Epithelial cell of prostate (primary cell): ENCODE measurements around the gene KRT85.
A peak's percentile ranks its signal among the peaks of the same experiment; 100 is the strongest.

ENCODE experiments used
- DNase-seq: peaks from one replicate; pipeline ENCODE4 v3.0.0-alpha.2; 2011; ENCODE audit warnings: low read depth, low spot score
- H3K27ac ChIP-seq: fragments of 450-650 bp; 2 replicates; pipeline ENCODE4 v1.5.1; 2017; ENCODE audit warnings: mild to moderate bottlenecking

KRT85 gene

DNA sequence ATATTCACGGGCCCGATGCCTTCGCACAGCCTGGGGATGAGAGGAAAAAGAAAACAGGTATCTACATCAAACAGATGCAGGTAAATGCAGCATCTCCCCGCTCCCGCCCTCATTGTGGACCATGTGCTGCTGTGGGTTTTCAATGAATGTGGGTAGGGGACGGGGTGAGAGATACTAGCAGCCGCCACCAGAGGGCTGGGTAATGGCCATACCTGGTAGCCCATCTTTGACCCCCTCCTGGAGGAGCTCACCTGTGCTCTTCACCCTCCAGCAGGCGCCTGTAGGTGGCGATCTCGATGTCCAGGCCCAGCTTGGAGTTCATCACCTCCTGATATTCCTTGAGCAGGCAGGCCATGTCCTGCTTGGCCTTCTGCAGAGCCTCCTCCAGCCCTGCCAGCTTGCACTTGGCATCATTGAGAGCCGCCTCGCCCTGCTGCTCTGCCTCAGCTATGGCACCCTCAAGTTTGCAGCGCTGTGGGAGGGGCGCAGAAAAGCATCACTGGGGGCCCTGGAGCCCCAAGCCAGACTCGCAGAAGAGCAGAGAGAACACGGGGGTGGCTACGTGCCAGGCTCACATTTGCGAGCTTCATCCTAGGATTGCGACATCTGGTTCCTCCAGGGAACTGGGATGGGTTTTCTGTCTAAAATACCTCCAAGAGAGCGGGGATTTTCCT is 28.6 kb upstream of the KRT85 start:
- no peak overlapping the region for H3K27ac ChIP-seq
- no peak for DNase-seq

DNA sequence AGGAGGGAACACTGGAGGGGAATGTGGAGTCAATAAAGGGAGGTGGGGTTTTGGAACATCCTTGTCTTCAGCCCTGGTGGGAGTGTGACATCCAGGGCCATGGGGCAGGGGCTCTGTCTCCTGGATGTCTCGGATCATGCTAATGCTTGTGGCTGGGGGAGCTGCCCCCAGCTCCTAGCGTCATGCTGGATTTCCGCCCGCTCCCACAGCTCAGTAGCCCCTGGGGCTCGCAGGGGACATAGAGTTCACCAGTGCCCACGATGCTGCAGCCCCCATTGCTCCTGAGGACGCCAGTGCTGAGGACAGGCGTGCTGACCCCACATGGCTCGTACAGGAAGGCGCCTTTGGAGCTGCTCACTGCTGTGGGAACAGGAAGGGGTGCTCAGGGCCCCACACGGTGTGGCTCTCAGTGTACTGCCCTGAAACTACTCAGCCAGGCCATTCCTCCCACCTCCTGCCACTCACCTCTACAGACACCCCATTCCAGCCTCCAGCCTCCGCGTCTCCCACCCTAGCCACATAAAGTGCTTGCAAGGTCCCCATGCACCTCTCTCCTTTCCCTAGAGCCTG is 27.6 kb upstream of the KRT85 start:
- DNase-seq, result no peak
- H3K27ac ChIP-seq, result no peak overlapping the region

GRCh38 chr12:52392465-52393007 is 25.3 kb upstream of the KRT85 start:
- peak overlapping the region; percentile 56 for H3K27ac ChIP-seq
- DNase-seq, result no peak

GRCh38 chr12:52391618-52392002 is 24.3 kb upstream of the KRT85 start:
- peak overlapping the region; percentile 56 for H3K27ac ChIP-seq
- DNase-seq, result no peak

DNA sequence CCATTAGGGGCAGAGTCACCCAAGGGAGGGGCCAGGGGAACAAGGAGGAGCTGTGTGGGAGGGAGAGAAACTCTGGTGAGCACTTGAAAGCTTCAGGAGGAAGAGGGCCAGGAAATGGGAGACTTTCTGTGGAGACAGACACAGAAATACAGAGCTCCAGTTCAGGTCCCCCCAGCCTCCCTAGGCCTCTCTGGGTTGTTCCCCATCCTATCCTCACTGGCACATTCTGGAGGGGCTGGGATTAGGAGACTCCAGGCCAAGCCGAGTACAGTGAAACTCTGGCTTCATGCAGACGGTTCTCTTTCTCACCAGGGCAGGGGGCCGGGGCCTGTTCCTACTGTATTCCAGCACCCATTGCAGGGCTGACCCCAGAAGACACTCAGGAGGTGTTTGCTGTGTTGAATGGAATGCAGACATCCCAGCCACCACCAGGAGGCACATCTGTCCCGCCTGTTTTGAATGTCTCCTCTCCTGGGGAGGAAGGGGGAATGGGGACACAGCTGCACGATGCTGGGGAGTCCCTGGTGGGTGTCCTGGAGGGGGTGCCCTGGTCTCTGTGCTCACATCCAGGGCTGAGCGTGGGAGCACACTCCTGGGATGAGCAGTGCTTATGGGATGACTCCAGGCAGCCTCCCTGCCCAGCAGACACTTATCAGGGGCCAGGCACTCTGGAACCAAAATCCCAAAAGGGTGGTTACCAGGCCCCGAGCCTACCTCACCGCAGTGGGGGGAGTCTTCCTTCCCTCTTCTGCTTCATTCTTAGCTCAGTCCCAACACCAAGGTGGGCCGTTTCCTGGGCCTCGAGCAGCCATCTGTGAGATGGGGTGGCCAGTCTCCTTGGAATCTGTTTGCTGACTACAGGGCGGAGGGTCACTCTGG is 23.7 kb upstream of the KRT85 start:
- H3K27ac ChIP-seq, result peak overlapping the region; percentile 56
- no peak for DNase-seq

DNA sequence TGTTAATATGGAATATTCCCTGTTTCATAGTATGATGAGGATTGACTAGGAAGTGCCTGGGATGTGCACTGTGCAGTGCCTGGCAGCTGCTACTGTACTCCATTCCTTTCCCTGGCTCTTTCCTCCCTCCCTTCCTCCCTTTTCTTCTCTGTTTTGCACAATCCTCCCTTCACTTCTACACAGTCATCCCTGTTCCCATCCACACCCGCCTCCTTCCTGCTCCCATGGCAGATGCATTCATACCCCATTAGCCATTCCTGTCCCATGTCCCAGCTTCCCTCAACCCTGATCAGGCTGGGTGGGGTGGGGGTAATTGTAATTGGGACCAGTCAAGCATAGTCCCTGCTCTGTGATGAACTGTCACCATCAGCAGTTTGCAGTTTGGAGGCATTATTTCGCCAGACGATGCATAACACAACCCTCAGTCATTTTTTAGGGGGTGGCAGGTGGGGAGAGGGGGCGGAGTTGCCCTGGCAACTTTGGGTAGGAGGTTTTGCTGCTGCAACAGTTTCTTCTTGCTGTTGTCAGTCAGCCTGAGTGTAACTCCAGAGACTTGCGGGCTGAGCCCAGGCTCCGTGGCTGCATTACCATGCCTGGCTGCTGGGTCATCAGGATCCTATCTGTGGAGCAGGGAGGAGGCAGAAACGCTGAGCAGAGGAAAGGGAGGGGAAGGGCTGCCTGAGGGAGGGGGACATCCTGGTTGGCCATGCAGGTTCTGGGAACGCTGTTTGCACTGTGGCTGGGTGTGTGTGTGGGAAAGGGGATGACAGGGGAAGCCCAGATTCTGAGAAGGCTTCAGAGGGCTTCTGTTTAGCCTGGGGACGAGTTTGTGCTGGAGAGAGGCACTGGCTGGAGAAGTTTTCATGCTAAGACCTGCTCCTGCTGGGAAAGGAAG is 22.3 kb upstream of the KRT85 start:
- DNase-seq, result no peak
- H3K27ac ChIP-seq, result peak overlapping the region; percentile 56

DNA sequence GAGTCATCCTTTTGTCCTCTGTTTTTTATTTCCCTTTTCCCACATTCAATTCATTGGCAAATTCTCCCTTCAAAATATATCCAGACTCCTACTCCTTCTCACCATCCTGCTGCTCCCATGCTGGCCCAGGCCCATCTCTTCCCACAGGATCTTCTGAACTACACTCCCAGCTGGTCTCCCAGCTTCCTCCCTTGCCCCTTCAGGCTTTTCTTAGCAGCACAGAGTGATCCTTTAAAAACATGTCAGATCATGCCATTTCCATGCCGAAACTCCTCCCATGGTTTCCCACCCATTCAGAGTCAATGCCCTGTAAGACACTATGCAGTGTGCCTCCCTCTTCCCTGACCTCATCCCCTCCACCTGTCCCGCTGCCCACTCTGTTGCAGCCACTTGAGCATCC is 20.6 kb upstream of the KRT85 start:
- H3K27ac ChIP-seq, result no peak overlapping the region
- DNase-seq, result no peak

- no peak within 1 kb of the TSS for H3K27ac ChIP-seq
- no peak for DNase-seq
Observed at GRCh38 chr12:52385226-52385702, 18.0 kb upstream of the KRT85 start, which contains the start of gene KRT84. TSS of gene KRT84 (minus strand) at chr12:52385652. CDS start at chr12:52385585, 67 bp downstream.

- H3K27ac ChIP-seq, result no peak overlapping the region
- DNase-seq, result no peak
Observed at GRCh38 chr12:52383331-52383730, 16.1 kb upstream of the KRT85 start.

DNA sequence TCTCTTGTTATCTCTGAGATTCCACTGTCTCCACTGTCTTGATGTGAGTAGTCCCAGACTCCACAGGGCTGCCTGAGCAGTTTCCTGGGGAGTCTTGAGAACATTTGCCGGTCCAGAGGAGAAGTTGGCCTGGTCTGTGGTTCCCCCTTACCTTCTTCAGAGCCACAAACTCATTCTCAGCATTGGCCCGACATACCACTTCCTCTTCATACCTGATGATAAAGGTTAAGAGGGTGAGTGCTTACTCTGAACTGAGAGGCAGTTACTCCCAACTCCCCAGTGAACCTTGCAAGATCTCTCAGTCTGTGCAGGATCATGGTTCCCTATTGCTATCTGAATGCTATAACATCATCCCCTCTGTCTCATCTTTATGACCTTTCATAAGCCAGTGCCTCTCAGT is 15.6 kb upstream of the KRT85 start:
- DNase-seq, result no peak
- no peak overlapping the region for H3K27ac ChIP-seq

DNA sequence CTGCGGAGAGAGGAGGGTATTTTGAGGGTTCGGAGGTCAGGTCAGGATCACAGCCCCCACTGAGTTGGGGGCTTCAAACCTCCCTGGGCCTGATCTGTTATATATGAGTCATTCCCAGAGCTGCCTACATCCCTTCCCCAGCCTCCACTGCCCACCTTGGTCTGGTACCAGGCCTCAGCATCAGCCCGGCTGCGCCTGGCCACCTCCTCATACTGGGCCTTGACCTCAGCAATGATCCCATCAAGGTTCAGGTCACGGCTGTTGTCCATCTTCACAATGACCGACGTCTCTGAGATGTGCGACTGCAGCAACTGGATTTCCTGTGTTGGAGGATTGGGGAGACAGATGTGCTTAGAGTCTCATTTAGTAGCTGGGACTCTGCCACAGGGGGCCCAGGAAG is 13.9 kb upstream of the KRT85 start:
- DNase-seq, result no peak
- H3K27ac ChIP-seq, result no peak overlapping the region

DNA sequence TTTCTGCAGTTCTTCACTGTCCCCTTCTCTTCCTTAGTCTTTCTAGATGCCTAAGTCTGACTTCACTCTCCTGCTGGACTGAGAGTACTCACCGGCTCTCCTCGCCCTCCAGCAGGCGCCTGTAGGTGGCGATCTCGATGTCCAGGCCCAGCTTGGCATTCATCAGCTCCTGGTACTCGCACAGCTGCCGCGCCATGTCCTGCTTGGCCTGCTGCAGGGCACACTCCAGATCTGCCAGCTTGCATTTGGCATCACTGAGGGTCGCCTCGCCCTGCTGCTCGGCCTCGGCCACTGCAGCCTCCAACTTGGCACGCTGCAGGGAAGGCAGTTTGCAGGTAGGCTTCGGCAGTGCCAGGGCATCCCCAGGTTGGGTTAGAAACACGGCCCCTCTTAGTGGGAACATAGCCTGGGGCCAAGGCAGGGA is 13.0 kb upstream of the KRT85 start:
- no peak for DNase-seq
- no peak overlapping the region for H3K27ac ChIP-seq

DNA sequence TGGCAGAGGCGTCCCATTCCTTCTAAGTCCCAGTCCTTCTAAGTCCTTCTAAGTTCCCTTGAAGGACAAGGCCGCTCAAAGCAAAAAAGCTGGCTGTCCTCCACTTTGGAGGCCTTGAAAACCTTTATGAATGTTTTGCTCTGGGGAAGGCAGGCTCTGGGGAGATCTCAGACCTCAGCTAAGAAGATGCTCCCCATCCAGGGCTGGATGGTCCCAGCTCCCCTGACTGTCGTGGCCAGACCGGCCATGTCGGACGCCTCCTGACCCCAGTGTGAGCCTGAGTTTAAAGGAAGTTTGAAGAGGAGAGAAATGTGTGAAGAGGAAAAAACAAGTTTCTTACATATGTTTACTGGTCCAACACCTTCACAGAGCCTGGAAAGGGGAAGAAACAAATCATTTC is 12.3 kb upstream of the KRT85 start:
- no peak overlapping the region for H3K27ac ChIP-seq
- DNase-seq, result no peak

DNA sequence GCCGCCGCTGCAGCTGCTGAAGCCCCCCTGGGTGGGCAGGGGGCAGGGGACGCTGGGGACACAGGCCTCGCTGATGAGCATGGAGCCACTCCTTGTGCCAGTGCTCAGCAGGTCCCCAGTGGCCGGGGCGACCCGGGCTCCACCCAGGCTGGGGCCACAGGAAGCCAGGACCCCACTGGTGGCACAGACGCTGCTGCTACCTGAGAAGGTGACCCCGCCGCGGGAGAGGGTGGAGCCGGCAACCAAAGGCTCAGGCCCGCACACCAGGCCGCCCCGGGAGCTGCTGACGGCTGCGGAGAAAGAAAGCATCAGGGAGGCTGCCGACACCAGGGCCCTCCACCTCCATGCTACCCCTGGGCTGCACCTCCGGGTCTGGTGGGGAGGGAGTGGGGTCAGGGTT is 10.8 kb upstream of the KRT85 start:
- H3K27ac ChIP-seq, result no peak overlapping the region
- DNase-seq, result no peak

DNA sequence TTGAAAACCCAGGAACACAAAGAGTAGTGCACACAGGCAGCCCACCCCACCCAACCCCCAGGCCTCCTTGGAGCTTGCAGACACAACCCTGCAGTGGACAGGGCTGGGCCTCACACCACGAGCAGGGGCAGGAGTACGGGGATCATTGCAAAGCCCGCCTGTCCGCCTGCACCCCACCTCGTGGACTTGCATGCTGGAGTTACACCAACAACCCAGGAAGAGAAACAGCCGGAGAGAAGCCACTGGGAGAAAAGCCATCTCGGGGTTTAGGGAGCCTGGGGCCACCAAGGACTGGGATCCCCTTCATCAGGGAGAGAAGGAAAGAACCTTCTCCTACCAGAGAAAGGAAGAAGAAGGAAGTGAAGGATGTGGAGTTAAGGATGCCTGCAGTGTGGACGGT is 10.0 kb upstream of the KRT85 start:
- no peak for DNase-seq
- no peak overlapping the region for H3K27ac ChIP-seq

DNA sequence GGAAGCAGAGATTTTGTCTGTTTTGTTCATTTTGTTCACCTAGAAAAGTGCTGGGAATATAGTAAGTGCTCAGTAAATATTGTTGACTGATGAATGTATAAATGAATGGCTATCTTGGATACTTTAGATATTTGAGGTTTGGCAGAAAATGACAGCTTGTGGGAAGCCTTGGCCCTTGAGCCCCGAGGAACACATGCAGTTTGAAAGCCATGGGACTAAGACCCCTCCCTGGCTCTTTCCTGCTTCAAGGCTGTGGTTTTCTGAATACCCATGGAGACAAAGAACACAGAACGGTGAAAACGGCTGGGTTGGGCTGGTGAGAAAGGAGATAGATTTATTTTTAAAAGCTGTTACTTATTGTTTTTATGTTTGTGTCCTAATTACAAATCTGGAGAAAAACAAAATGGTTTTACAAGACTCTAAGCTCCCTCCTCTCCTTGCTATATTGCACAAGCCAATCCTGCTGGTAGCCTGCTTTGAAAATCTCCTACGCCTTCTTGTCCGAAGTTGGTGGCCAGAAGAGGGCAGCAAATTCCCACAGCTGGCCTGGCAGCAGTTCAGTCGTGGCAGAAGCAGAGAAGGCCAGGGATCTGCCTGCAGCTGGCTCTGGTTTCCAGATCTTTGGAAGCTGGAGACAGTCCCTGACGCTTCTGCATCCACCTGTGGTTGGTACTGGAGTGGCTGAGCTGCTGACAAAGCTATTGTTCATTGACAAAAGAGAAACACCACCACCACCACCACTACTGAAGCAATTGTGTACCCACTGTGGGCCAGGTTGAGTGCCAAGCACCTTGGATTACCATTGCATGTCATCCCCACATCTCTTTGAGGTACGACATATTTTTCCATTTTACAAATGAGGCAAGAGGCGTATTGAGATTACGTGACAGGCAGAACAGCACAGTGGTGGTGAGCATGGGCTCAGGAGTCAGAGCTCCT is 5.2 kb upstream of the KRT85 start:
- H3K27ac ChIP-seq, result no peak overlapping the region
- peak; percentile 40 for DNase-seq

GRCh38 chr12:52371716-52372115 is 4.4 kb upstream of the KRT85 start:
- DNase-seq, result no peak
- no peak overlapping the region for H3K27ac ChIP-seq

- H3K27ac ChIP-seq, result no peak overlapping the region
- no peak for DNase-seq
Observed at GRCh38 chr12:52370926-52371608, 3.8 kb upstream of the KRT85 start.
